Activated CD4-positive, alpha-beta T cell treated with anti-CD3 and anti-CD28 coated beads for 48 hours (primary cell): ENCODE results near the gene RAB29.
"Not testable (repeated sequence)": the region's sequence is repeated elsewhere in the genome, so short reads cannot be mapped to it uniquely, and the experiment has no call there.

Experiments
- DNase-seq: peaks from one replicate; pipeline ENCODE4 v3.0.0-alpha.2; 2020

The RAB29 gene

DNA sequence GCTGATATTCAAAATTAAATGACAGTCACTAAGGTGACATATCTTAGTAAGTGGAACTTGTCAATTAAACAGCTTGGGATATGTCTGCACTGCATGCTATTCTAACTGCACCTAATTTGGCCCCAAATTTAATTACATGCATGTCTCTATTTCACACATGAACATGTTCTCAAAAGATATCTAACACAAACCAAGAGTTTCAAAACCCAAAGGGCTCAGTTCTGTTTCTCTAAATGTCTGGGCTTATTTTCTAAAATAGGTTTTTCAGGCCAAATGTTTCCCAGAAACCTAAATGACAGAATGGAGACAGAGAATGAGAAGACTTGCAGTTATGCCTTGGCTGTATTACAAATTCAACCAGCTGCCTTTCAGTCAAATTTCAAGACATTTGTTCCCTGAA lies 11.3 kb downstream of the RAB29 start:
- DNase-seq, result no peak

DNA sequence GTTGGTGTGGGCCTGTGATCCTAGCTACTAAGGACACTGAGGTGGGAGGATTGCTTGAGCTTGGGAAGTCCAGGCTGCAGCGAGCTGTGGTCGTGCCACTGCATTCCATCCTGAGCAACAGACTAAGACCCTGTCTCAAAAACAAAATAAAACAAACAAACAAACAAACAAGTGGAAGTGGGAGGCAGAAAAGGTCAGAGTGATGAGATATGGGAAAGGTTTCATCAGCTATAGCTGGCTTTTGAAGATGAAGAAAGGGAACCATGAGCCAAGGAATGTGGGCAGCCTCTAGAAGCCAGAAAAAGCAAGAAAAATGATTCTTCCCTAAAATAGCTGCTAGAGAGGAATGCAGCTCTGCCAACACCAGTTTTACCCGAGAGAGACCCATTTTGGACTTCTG lies 14.7 kb downstream of the RAB29 start:
- no peak for DNase-seq

DNA sequence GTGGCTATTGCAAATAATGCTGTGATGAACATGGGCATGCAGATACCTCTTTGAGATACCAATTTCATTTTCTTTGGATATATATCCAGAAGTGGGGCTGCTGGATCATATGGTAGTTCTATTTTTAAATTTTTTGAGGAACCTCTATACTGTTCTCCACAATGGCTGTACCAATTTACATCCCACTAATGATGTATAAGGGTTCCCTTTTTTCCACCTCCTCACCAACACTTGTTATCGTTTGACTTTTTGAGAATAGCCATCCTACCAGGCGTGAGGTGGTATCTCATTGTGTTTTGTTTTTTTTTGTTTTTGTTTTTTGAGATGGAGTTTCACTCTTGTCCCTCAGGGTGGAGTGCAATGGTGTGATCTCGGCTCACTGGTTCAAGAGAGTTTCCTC lies 18.7 kb downstream of the RAB29 start:
- no peak for DNase-seq

DNA sequence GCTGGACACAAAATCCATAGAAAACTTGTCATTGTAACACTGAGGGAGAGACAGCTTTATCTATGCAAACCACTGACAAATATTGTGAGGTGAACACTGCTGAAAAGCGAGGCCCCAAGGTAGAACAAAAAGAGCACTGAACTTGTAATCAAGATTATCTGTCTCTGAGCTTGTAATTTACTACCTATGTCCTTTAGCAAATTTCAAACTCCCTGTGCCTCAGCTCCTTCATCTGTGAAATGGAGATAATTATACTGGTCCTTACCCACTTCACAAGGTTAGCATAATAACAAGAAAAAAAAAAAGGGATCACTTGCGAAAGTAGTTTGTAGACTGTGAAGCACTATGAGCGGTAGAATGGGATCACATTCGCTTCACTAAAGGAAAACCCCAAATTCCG lies 20.4 kb downstream of the RAB29 start:
- DNase-seq, result no peak

DNA sequence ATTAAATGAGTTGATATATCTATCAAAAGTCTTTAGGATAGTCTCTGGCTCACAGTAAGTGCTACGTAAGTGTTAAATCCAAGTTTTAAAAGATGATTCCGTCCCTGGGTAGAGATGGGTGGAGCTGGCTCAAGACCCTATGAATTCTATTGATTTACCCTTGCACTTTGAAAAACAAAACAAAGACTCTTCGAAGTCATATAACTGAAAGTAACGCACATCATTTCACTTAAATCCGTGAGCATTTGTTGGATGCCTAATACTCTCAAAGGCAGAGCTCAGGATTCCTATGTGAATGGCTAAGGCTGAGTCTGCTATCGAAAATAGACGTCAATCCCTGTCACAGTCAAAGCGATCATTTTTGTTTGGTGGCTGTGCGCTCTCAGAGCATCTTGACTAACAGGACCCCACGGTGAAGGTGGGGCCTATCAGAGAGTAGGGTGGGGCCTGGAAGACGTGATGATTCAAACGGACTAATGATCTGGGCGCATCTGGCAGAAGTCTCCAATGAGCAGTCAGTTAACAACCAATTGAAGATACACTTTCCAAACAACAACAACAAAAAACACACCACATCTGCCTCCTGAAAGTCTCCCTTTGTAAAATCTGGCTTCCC lies 24.1 kb downstream of the RAB29 start:
- no peak for DNase-seq

DNA sequence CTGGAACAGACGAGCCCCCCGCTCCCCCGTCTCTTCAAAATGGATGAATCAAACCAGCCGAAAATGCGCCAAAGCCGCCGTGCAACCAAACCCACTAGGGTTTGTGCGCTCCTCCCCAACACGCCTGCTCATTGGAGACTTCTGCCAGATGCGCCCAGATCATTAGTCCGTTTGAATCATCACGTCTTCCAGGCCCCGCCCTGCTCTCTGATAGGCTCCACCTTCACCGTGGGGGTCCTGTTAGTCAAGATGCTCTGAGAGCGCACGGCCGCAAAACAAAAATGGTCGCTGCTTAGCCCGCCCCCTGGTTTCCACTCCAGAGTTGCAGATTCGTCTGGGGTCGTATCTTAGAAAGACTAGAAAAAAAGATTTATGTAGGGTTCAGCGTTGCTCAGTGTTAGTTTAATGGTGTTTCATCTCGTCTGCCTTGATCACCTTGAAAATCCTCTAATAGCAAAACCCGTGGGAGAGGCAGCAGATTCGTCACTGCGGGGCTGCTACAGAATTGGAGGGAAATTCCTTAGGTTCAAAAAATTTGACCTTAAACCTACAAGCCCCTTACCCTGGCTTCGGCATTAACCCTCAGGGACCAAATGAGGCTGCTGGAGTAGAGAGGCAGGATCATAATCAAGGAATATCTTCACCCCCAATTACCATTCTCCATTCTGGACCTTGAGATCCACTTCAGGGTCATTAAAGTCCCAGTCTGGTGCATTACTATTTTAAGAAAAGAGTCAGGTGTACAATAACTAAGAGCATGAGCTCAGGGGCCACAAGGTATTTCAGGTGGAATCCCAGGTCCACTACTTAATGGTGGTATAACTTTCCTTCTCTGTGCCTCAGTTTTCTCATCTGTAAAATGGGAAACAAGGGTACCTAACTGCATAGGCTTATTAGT lies 24.9 kb downstream of the RAB29 start, which contains the start of gene NUCKS1:
TSS of gene NUCKS1 (minus strand) at position 45 of the 898 bp plus-strand sequence. CDS start 209 bp downstream, outside the sequence.
- peak; percentile 97 for DNase-seq

DNA sequence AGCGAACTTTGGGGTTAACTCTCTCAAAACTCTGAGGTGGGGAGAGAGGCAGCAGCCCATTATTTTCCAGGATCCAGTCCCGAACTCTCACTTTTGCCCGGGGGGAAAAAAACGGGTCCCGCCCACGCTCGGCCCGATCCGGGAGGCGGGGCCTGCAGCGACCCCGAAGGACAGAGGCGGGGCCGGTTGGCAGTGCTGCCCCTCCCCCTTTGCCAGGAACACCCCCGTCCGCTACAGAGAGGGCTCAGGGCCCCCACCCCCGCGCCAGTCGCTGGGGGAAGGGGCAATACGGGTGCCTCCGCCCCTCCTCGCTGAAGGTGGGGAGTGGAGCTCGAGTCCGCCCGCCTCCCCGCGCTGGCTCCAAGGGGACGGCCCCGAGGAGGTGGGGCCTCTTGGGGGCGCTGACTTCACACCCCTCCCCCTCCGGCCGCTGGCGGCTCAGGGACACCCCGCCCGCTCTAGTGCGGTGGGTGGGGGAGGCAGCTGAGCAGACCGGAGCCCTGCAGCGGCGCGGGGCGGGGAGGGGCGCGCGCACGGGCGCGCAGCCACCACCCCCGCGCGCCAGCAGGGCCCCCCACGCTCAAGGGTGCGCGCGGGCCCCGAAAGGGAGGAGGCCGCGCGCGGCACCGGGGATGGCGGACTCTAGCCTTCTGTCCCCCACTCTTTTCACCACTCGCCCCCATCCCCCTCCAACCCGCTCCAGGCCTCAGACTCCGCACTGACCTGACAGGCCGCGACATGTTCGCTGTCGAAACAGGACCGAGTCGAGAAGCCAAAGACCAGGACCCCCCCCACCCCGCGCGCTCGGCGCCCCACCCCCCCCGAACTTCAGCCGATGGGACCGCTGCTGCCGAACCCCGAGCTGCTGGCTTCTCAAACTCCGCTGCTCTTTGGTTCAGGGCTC lies 25.8 kb downstream of the RAB29 start:
- DNase-seq, result peak; percentile 98

DNA sequence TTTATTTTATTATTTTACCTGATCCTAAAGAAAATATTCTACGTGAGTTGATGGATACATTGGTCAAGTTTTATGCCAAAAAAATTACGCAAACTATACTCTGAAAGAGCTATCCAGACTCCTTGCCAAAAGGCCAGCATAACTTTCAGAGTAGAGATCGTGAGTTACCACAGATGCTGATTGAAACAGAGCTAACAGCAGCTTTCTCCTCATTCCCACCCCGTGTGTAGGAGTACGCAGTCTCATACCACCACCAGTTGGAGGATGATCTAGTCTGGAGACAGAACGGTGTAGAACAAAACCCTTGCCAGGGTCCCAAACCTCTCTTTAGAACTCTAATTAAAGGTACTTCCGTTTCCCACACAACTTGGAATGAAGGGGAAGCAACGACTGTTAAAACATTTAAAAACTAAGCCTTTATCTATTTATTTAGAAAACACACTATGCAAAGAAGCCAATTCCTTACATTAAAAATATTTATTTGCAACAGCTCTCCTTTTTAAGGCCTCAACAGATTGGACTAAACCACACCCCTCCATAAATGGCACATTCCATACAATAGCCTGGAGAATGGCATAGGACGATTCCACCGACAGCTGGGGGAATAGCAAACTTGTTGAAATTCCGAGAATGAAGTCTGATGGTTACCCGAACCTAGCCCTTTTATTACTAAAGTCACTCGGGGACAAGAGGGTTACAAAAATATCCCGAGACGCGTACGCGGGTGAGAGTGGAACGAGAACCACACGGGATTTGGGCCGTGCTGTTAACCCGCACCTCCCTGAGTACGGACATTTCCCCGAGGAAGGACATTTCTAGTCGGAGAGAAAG lies 26.7 kb downstream of the RAB29 start:
- DNase-seq, result peak; percentile 61

DNA sequence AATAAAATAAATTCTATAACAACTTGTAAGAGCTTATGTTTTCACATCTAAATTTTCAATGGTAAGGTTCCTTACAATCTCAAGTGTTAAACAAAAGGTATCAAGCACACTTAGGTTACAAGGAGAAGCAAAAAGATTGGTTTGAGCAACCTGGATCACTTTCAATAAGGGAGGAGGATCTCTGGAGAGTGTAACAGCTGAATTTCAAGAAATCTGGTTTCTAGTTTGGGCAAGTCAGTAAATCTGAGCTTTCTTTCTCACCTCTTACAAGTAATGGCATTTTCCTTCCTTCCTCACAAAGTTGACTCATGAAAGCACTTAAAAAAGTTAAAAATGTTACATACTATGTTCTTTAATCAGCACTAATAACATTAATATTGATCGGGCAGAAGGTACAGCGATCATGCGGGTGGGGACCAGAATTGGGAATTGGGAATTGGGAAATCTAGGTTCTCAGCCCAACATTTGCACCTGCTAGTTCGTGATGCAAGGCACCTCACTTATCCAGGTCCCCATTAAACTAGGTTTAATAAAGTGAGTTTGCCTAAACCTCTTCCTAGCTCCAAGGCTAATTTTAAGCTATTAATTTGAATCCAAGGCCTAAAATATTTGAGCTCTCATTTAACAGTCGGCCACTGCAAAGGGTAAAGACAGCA lies 28.4 kb downstream of the RAB29 start:
- DNase-seq, result no peak

DNA sequence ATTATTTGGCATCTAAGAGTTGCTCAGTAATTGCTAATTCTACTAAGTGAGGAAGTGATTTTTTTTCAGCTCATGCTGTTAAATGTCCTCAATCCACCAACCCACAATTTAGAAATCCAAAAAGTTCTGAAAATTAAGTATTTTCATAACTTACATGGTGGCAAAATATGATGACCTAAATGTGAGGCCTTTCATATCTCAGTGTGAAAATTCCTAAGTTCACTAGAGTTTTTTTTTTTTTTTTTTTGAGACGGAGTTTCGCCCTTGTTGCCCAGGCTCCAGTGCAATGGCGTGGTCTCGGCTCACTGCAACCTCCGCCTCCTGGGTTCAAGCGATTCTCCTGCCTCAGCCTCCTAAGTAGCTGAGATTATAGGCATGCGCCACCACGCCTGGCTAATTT lies 30.9 kb downstream of the RAB29 start:
- no peak for DNase-seq

DNA sequence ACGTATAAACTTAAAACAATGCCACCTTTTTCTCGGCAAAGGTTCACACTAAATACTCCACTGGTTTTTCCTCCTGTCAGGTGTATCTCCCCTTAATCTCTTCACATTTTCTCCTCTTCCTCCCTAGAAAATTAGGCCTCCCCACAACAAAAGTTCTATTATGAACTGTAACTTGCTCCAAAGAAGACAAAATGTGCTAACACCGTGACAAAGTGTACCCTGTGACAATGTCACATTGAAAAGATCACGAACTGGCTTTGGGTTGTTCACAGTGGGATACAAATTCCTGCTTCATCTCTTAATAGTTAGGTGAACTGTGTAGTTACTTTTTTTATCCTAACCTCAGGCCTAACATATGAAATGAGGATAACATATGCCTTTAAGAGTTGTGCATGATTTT lies 31.3 kb downstream of the RAB29 start:
- DNase-seq, result no peak

DNA sequence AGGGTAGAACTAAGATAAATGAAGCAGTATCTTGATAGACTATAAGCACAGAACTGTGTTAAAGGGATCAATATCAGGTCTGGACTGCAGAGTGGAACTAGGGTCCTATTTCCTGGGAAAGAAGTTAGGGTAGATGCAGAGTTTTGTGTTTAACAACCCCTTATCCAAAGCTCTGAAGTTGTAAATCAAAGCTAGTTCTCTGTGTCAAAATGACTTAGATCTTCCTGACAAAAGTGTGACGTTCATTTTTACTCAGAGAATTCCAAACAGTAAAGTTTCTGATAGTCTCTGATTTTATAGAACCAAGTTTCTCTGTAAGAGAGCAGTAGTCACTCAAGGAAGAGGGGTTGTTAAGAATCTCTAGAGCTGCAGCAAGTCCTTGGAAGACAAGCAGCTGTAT lies 33.6 kb downstream of the RAB29 start:
- DNase-seq, result no peak

DNA sequence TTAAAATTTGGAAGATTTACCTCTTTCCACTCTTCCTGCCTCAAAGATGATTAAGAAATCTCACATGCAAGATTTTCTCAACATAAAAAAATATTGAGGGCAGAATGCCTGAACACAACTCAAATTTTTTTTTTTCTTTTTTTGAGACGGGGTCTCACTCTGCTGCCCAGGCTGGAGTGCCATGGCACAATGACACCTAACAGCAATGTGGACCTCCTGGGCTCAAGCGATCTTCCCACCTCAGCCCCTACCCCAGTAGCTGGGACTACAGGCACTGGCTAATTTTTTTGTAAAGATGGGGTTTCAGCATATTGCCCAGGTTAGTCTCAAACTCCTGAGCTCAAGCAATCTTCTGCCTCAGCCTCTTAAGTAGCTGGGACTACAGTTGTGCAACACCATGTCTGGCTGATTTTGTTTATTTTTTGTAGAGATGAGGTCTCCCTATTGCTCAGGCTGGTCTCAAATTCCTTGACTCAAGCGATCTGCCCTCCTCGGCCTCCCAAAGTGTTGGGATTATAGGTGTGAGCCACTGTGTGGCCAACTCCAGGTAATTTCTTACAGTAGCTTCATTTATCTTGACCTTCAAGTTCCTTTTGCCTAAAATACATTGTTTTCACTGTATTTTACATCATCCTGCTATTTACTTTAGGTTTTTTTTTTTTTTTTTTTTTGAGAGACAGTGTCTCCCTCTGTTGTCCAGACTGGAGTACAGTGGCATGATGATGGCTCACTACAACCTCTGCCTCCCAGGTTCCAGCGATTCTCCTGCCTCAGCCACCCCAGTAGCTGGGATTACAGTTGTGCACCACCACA lies 35.7 kb downstream of the RAB29 start:
- no peak for DNase-seq

DNA sequence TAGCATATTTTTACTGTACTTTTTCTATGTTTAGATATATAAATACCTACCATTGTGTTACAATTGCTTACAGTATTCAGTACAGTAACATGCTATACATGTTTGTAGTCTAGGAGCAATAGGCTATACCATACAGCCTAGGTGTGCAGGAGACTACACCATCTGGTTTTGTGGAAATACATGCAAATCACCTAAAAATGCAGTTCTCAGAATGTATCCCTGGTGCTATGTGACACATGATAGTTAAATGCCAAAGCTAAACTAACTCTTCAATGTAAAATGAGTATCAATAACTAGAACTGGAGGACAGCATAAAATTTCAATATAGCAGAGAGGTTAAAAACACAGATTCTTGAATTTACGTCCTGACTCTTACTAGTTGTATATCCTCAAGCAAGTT lies 40.1 kb downstream of the RAB29 start:
- no peak for DNase-seq

DNA sequence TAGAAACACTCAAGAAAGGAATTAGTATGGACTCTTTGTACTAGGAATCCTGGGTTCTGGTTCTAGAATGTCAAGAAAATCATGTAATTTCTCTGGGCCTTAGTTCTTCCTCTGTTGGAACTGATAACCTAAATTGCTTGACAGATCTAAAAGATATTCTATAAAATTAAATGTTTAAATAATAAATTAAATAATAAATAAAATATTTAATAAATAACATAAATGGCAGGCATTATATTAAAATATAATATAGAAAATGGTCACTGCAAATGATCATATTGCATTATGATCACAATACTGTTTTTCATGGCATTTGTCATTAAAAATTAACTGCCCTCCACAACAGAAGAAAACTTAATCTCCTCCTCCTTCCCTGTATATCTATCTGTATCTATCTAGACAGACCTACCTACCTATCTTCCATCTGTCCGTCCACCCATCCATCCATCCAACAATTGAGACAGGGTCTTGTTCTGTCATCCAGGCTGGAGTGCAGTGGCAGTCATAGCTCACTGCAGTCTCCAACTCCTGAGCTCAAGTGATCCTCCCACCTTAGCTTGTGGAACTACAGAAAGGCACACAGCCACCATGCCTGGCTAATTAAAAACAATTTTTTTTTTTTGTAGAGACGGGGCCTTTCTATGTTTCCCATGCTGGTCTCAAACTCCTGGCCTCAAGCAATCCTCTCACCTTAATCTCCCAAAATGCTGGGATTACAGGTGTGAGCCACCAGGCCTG lies 41.7 kb downstream of the RAB29 start:
- DNase-seq, result no peak

DNA sequence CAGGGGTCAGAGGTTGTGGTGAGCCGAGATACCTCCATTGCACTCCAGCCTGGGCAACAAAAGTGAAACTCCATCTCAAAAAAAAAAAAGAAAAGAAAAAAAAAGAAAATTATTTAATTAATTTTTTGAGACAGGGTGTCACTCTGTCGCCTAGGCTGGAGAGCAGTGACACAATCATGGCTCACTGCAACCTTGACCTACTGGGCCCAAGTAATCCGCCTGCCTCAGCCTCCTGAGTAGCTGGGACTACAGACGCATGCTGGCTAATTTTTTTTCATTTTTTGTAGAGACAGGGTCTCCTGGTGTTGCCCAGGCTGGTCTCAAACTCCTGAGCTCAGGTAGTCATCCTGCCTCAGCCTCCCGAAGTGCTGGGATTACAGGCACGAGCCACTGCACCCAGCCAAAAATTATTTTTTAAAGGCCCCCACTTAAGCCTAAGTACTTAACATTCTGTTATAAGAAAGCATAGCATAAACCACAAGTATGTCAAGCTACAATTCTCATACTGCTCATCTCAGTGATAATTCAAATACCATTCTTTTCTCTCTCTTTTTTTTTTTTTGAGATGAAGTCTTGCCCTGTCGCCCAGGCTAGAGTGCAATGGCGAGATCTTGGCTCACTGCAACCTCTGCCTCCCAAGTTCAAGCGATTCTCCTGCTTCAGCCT lies 45.2 kb downstream of the RAB29 start:
- DNase-seq, result no peak

DNA sequence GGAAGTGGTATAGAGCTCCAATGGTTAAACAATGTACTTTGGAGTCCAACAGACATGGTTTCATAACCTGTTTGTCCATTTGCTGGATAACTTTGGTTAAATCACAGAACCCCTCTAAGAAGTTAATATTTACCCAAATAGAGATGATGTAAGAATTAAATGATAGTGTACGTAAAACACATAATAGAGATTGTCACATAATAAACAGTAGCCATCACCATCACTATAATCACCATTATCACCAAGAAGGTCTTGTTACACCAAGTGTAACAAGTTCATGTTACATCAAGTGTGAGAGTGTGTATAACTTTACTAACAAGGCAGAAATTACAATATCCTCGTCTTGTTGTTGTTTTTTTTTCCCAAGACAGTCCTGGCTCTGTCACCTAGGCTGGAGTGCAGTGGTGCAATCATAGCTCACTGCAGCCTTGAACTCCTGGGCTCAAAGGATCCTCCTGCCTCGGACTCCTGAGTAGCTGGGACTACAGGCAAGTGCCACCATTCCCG lies 48.6 kb downstream of the RAB29 start:
- DNase-seq, result no peak

DNA sequence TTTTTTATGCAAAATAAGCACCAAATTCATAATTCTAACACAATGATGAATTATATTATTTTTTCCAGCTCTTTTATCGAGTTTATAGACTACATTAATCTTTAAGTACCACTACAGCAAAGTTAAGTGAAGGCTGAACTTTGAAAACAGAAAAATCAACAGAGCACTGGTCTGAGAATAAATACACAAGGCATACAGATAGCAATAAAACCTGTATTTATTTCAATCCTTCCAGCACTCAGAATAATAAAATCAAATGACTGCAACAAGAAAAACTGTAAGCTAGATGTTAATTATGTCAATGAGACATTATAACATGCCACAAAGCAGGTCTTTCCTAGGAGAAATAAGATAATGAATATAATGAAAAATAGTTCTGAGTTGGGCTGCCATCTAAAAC lies 49.8 kb downstream of the RAB29 start:
- DNase-seq, result no peak

DNA sequence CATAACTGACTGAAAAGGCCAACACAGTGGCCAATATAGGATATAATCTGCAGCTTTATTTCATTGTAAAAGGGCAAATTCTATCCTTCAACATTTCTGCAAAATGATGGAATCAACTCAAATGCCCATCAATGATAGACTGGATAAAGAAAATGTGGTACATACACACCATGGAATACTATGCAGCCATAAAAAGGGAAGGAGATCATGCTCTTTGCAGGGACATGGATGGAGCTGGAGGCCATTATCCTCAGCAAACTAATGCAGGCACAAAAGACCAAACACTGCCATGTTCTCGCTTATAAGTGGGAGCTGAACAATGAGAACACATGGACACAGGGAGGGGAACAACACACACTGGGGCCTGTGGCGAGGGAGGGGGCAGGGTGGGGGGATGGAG lies 54.5 kb downstream of the RAB29 start:
- not testable (repeated sequence) for DNase-seq
